ENCODE results near the gene EPN3. TPM values are rescaled to one million over a fixed set of nuclear protein-coding genes. Genes with fewer than 3 reads are reported as not detected.

Gene EPN3
- total RNA-seq, 1 experiment from 2014 or later, result 0.92 TPM

DNA sequence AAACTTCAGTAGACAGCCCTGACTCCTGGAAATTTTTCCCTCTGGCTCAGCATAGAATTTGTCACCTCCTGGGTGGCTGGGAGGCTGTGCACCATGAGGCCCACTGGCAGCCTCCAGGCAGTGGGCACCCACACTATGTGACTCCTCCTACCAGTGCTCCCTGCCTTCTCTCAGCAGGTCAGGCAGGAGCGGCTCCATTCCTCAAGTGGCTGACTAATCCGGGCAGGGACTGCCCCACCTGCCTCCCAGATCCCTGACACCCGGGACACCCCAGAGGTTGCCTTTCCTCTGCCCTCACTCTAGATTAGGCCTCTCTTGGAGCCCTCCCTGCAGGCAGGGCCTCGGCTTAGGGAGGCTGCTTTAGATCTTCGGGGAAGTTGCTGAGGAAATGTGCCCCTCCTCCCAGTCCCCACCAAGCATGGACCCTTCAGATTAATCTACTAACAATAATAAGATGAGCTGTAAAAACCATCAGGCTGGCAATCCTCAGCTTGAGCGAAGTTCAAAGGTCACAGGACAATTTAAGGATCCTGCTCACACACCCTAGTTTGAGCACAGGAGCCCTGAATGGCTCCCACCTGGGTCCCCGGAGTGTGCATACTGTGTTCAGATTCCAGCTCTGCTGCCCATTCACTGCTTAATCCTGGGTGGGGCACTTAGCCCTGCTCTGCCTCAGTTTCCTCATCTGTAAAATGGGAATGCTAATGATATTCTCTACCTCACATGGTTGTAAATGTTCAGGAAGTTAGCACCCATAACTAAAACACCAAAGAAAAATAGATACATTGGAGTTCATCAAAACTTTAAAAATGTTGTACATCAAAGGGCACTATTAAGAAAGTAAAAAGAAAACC, 34.3 kb upstream of the EPN3 start:
- intact Hi-C loops (cut with micrococcal nuclease; ENCODE audit: unreplicated experiment) (no loop called here), in situ Hi-C loops (cut with HindIII; ENCODE audit: low pct_unique_long_range_greater_than_20kb, low sequenced_read_pairs) (no loop called here)
- ChIA-PET POLR2A (interaction anchor here (0.5 kb wide), 1 partner anchor 1045 kb away, joined by 3 read pairs; no protein-coding TSS in a partner anchor), CTCF (no interaction called here)
- no peak for DNase-seq (ENCODE audit: low read depth, low spot score)
- Histone ChIP-seq H3K4me1 (ENCODE audit: control insufficient read depth, insufficient read depth, low read length) (no peaks in the 10 kb centered on the region), H3K4me3 (ENCODE audit: low read depth in 2 of 2, low read length in 2 of 2) (no peak overlapping the region), H3K27me3 (ENCODE audit: control insufficient read depth, insufficient read depth, low read length) (no peaks in the 10 kb centered on the region), H3K9me3 (ENCODE audit: control insufficient read depth, insufficient read depth, low read depth, low read length) (no peaks in the 10 kb centered on the region), H3K36me3 (ENCODE audit: control insufficient read depth, insufficient read depth, low read length) (no peaks in the 10 kb centered on the region), H3K27ac (ENCODE audit: low read length) (no peak overlapping the region)
- TF ChIP-seq REST (IDR thresholded peaks at IDR 0.05; ENCODE audit: insufficient read depth in 1 of 2, low read depth in 2 of 2, low read length in 1 of 2) (no peak), SIN3A (IDR thresholded peaks at IDR 0.05; ENCODE audit: borderline replicate concordance, insufficient read depth, low read depth, low read length) (no peak), POLR2AphosphoS5 (IDR thresholded peaks at IDR 0.05; ENCODE audit: low read depth, low read length) (no peak), TCF7L2 (IDR thresholded peaks at IDR 0.05; ENCODE audit: low read depth, low read length) (no peak)
- TF ChIP-seq, protein P1, sequence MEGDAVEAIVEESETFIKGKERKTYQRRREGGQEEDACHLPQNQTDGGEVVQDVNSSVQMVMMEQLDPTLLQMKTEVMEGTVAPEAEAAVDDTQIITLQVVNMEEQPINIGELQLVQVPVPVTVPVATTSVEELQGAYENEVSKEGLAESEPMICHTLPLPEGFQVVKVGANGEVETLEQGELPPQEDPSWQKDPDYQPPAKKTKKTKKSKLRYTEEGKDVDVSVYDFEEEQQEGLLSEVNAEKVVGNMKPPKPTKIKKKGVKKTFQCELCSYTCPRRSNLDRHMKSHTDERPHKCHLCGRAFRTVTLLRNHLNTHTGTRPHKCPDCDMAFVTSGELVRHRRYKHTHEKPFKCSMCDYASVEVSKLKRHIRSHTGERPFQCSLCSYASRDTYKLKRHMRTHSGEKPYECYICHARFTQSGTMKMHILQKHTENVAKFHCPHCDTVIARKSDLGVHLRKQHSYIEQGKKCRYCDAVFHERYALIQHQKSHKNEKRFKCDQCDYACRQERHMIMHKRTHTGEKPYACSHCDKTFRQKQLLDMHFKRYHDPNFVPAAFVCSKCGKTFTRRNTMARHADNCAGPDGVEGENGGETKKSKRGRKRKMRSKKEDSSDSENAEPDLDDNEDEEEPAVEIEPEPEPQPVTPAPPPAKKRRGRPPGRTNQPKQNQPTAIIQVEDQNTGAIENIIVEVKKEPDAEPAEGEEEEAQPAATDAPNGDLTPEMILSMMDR (IDR thresholded peaks at IDR 0.05), result no peak
- BruUV-seq (replicated peaks), result no TSS peak
- ATAC-seq, result peak; percentile 52; the same call in 1 of the 2 replicates

DNA sequence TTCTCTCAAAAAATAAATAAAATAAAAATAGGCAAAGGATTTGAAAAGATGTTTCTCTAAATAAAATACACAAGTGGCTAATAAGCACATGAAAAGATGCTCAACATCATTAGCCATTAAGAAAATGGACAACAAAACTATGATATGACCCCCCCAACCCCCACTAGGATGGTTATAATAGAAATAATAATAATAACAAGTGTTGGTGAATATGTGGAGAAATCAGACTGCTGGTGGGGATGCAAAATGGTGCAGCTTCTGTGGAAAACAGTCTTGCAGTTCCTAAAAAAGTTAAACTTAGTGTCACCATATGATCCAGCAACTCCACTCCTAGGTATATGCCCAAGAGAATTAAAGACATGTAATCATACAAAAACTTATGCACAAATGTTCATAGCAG, 33.3 kb upstream of the EPN3 start:
- CTCF ChIA-PET, result no interaction called here
- Histone ChIP-seq H3K4me3 (ENCODE audit: low read depth in 2 of 2, low read length in 2 of 2) (no peak overlapping the region), H3K36me3 (ENCODE audit: control insufficient read depth, insufficient read depth, low read length) (no peaks in the 10 kb centered on the region), H3K4me1 (ENCODE audit: control insufficient read depth, insufficient read depth, low read length) (no peaks in the 10 kb centered on the region), H3K27ac (ENCODE audit: low read length) (no peak overlapping the region), H3K9me3 (ENCODE audit: control insufficient read depth, insufficient read depth, low read depth, low read length) (no peaks in the 10 kb centered on the region), H3K27me3 (ENCODE audit: control insufficient read depth, insufficient read depth, low read length) (no peaks in the 10 kb centered on the region)
- in situ Hi-C loops (cut with HindIII; ENCODE audit: low pct_unique_long_range_greater_than_20kb, low sequenced_read_pairs), result no loop called here
- no TSS peak for BruUV-seq (replicated peaks)
- TF ChIP-seq TCF7L2 (IDR thresholded peaks at IDR 0.05; ENCODE audit: low read depth, low read length), result no peak
- no peak for TF ChIP-seq REST (IDR thresholded peaks at IDR 0.05; ENCODE audit: insufficient read depth in 1 of 2, low read depth in 2 of 2, low read length in 1 of 2)
- TF ChIP-seq, protein P1 (IDR thresholded peaks at IDR 0.05), result no peak
- TF ChIP-seq POLR2AphosphoS5 (IDR thresholded peaks at IDR 0.05; ENCODE audit: low read depth, low read length), result no peak
- TF ChIP-seq SIN3A (IDR thresholded peaks at IDR 0.05; ENCODE audit: borderline replicate concordance, insufficient read depth, low read depth, low read length), result no peak
- no peak for ATAC-seq
- intact Hi-C loops (cut with micrococcal nuclease; ENCODE audit: unreplicated experiment), result no loop called here
- DNase-seq (ENCODE audit: low read depth, low spot score), result no peak
- POLR2A ChIA-PET, result no interaction called here

Data from Panc1 (cell line).